ENCODE measurements around the gene SKI. TPM values are rescaled to one million over a fixed set of nuclear protein-coding genes. Genes with fewer than 3 reads are reported as not detected.

The SKI gene
- total RNA-seq, 1 experiment from 2014 or later, result 28.3 TPM

DNA sequence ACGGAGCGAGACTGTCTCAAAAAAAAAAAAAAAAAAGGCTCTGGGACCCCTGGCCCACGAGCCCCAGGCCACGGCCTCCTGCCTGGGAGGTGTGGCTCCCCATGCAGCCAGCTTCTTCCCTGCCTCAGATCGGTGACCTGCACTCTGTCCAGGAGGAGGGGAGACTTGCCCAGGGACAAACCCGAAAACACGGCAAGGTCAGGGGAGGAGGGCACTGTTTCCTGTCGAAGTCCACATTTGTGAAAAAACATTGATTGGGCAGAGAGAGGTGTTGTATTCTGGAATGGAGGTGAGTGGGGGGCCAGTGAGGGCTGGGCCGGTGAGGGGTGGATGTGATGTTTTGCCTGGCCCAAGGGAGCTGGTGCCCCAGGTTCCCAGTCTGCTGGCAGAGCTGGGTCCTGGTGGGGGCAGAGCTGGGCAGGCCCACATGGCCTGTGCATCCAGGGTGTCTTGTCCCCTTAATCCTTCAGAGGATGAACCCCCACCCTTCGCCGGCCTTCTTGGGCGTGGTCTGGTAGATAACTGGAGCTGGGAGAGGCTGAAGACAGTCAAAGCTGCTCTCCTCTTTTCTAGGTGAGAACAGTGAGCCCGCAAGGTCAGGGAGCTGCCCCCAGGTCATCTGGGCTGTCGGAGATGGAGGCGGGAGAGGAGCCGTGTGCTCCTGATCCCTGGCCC, 21.2 kb upstream of the SKI start:
- H3K27ac ChIP-seq (ENCODE audit: low read length), result no peak overlapping the region
- ATAC-seq (no peak), DNase-seq (no peak)
- H3F3A ChIP-seq (ENCODE audit: low read length, unreplicated experiment), result no peaks in the 10 kb centered on the region
- H3K27me3 ChIP-seq (ENCODE audit: low read length), result no peaks in the 10 kb centered on the region
- H3K9me2 ChIP-seq (replicated peaks; ENCODE audit: low read length), result no peaks in the 10 kb centered on the region
- H3K36me3 ChIP-seq (ENCODE audit: low read depth, low read length), result no peaks in the 10 kb centered on the region
- no peaks in the 10 kb centered on the region for H3K9me3 ChIP-seq (ENCODE audit: low read length)
- peaks cover 37% of the 10 kb centered on the region for H3K4me1 ChIP-seq (ENCODE audit: insufficient read depth, low read length)
- ChIA-PET CTCF (interaction anchor here (0.8 kb wide), 1 partner anchor 12 kb away, joined by 3 read pairs; the partner anchor contains the start of gene FAAP20), POLR2A (ENCODE audit: unreplicated experiment) (interaction anchor here (2.1 kb wide), 1 partner anchor 8 kb away, joined by 9 read pairs; no protein-coding TSS in a partner anchor)
- no peak overlapping the region for H3K4me2 ChIP-seq (ENCODE audit: low read length)
- no peak overlapping the region for H3K4me3 ChIP-seq (ENCODE audit: low read length)
- no peak overlapping the region for H3K9ac ChIP-seq (ENCODE audit: low read length)
- TF ChIP-seq EZH2 (IDR thresholded peaks at IDR 0.05; ENCODE audit: low read length, unreplicated experiment) (no peak), EZH2phosphoT487 (IDR thresholded peaks at IDR 0.05; ENCODE audit: borderline replicate concordance, low read length) (no peak), CTCF (conservative IDR thresholded peaks at IDR 0.05; ENCODE audit: low read depth, low read length) (no peak)
- intact Hi-C loops (cut with micrococcal nuclease), result loop anchor here (5.0 kb wide), 1 partner anchor 105 kb away; no protein-coding TSS in a partner anchor
- no peaks in the 10 kb centered on the region for H3K79me2 ChIP-seq (ENCODE audit: low read length)
- no peaks in the 10 kb centered on the region for H4K20me1 ChIP-seq (ENCODE audit: low read length)
- no TSS peak for BruUV-seq (replicated peaks)
- no peak overlapping the region for H2AFZ ChIP-seq (ENCODE audit: low read length)

DNA sequence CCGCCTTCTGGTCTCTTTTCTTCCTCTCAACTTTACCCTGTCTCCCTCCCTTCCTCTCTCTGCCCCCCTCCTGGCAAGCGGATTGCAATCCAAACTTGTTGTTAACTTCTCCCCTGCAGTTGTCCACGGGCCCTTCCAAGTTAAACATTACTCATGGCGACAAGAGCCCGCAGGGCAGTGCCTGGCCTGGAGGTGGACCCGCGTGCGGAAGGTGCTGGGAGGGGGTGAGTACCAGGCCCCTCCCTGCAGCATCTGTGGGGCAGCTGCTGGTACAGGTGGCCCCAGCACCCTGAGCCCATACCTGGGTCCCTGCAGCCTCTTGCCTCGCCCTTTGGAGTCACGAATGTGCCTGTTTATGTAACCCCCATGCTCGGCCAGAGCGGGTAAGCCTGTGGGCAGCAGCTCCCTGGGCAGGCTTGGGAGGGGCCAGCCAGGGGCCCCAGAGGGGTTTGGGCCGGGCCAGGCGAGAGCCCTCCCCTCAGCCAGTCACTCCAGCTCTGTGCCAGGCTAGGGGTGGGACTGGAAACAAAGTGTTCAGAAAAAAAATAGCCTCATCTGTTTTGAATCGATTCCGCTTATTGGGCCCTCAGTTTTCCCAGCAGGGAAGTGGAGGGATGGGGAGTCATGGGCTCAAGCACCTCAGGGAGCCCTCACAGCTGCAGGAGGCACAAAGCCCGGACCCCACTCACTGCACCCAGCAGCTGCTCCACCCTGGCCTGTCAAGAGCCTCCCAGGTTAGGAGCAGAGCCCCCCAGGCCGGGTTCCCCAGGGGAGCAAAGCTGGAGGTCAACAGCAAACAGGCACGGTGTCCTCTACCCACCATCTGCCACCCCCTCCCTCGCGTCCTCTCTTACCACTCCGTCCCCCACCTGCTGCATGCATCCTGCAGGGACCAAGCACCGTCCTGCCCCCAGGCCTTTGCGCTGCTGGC, 19.5 kb upstream of the SKI start:
- Histone ChIP-seq H3F3A (ENCODE audit: low read length, unreplicated experiment) (no peaks in the 10 kb centered on the region), H4K20me1 (ENCODE audit: low read length) (no peaks in the 10 kb centered on the region), H3K27ac (ENCODE audit: low read length) (peak overlapping the region; percentile 54), H2AFZ (ENCODE audit: low read length) (peak overlapping the region; percentile 54), H3K36me3 (ENCODE audit: low read depth, low read length) (no peaks in the 10 kb centered on the region), H3K79me2 (ENCODE audit: low read length) (no peaks in the 10 kb centered on the region), H3K9ac (ENCODE audit: low read length) (0 out of 2 replicates have a peak overlapping the region, but pooled peaks have one; percentile 8), H3K9me3 (ENCODE audit: low read length) (no peaks in the 10 kb centered on the region), H3K4me2 (ENCODE audit: low read length) (peak overlapping the region; percentile 80), H3K4me1 (ENCODE audit: insufficient read depth, low read length) (peaks cover 54% of the 10 kb centered on the region), H3K27me3 (ENCODE audit: low read length) (no peaks in the 10 kb centered on the region), H3K9me2 (replicated peaks; ENCODE audit: low read length) (no peaks in the 10 kb centered on the region), H3K4me3 (ENCODE audit: low read length) (peak overlapping the region; percentile 28; the same call in 1 of the 2 replicates)
- POLR2A ChIA-PET (ENCODE audit: unreplicated experiment), result interaction anchor here (0.6 to 2.1 kb wide), 3 partner anchors 9 to 21 kb away, joined by 5 to 9 read pairs (median 6); no protein-coding TSS in a partner anchor
- TF ChIP-seq EZH2 (IDR thresholded peaks at IDR 0.05; ENCODE audit: low read length, unreplicated experiment) (no peak), EZH2phosphoT487 (IDR thresholded peaks at IDR 0.05; ENCODE audit: borderline replicate concordance, low read length) (peak; percentile 87)
- DNase-seq (peak; percentile 100), ATAC-seq (peak; percentile 68)
- intact Hi-C loops (cut with micrococcal nuclease), result loop anchor here (2.0 to 5.0 kb wide), 2 partner anchors 14 to 104 kb away; partner anchors contain the start of gene FAAP20
- CTCF ChIA-PET, result interaction anchor here (1.1 to 1.2 kb wide), 2 partner anchors 9 to 13 kb away, joined by 4 to 5 read pairs; partner anchors contain the start of gene FAAP20
- BruUV-seq (replicated peaks), result no TSS peak
